Fibroblast of the aortic adventitia (primary cell): Measurements from ENCODE around the gene FRRS1L. TPM values are rescaled to one million over a fixed set of nuclear protein-coding genes. Genes with fewer than 3 reads are reported as not detected.

Source experiments
- DNase-seq: peaks from one replicate; pipeline ENCODE4 v3.0.0-alpha.2; 2010; ENCODE audit warnings: low read depth
- H3K4me3 ChIP-seq: 2 replicates; pipeline ENCODE4 v1.5.1; 2011; ENCODE audit warnings: low read depth, mild to moderate bottlenecking, control low read depth, low read length, moderate library complexity
- total RNA-seq: library from RNA; depleted of rRNA; stranded (reverse); fragments of >200 nt; gene quantifications from 2 replicates; pipeline ENCODE4 v1.2.3, GENCODE V29; 2012; ENCODE audit warnings: low replicate concordance
- TF ChIP-seq, protein P1 (sequence below): IDR thresholded peaks from 2 replicates; pipeline ENCODE4 v1.5.1; 2011; ENCODE audit warnings: mild to moderate bottlenecking, low read length, control low read depth, inconsistent platforms; ENCODE audit not compliant: insufficient read depth

Gene FRRS1L
- total RNA-seq, 1 donor = 0.18 TPM

DNA sequence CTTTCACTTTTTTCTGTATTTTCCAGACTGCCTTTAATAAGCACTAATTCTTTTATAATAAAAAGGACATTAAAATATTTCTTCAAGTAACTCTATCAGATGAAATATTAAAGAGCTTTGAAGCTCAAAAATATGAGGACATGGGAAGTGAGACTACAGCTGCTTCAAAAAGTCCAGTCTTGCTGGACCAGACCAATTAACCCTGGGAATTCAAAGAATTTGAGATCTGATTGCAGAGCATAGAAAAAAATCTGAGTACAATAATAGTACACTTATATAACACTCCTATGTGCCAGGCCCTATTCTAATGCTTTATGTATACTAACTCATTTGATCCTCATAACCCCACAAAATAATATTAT is 57.1 kb downstream of the FRRS1L start:
- H3K4me3 ChIP-seq = no peak overlapping the region
- peak; percentile 23 for DNase-seq
- TF ChIP-seq, protein P1, sequence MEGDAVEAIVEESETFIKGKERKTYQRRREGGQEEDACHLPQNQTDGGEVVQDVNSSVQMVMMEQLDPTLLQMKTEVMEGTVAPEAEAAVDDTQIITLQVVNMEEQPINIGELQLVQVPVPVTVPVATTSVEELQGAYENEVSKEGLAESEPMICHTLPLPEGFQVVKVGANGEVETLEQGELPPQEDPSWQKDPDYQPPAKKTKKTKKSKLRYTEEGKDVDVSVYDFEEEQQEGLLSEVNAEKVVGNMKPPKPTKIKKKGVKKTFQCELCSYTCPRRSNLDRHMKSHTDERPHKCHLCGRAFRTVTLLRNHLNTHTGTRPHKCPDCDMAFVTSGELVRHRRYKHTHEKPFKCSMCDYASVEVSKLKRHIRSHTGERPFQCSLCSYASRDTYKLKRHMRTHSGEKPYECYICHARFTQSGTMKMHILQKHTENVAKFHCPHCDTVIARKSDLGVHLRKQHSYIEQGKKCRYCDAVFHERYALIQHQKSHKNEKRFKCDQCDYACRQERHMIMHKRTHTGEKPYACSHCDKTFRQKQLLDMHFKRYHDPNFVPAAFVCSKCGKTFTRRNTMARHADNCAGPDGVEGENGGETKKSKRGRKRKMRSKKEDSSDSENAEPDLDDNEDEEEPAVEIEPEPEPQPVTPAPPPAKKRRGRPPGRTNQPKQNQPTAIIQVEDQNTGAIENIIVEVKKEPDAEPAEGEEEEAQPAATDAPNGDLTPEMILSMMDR = no peak

DNA sequence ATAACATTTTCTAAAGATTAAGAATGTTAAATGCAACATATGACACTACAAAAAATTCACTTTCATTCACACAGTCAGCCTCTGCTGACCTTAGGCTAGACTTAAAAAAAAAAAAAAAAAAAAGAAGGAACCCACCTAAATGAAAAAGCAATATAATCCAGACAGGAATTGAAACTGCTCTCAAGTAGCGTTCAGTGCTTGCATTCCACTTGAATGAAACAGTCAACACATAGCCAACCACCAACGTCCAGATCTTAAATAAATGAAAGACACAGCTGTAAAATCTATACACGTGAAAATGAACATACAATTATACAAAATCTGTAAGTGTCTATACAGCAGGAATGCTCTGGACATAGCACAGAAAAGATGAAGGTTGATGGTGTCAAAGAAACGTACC is 58.7 kb downstream of the FRRS1L start:
- TF ChIP-seq, protein P1 = no peak
- H3K4me3 ChIP-seq = no peak overlapping the region

DNA sequence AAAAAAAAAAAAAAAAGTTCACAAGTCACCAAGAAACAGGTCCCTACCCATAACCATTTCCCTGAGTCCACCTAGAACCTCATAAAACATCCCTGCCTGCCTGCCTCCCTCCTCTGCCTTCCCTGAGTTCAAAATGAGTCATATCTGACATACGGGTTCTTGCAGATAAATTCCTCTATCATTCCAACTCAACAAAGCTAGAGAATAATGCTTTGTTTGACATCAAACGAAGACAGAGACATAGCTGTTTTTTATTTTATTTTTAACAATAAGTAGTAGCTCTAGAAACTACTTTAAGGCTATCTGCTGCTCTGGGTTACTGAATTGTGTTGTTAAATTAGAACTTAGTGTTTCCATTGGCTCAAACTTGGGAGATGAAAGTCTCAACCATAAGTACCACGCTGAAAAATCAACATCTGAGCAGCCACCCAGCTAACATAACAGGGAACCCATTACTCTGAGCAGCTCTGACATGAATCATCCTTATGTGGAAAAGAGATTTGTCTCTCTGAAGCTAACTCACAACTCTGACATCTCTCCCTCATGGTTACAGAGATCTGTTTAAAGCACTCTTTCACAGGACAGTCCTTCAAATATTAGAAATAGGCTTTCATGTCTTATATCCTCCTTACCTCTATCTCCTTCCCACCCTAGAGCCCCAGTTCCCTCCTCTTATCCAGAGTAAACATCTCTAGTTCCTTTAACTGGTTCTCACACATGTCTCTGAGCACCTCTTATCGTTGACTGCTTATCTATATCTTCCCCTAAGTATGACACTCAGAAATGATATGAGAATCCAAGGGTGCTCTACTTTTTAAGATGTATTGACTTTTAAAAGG is 59.4 kb downstream of the FRRS1L start:
- DNase-seq = peak; percentile 72

More for the DNA sequence above, 58.7 kb downstream of the FRRS1L start:
- DNase-seq = peak; percentile 47

DNA sequence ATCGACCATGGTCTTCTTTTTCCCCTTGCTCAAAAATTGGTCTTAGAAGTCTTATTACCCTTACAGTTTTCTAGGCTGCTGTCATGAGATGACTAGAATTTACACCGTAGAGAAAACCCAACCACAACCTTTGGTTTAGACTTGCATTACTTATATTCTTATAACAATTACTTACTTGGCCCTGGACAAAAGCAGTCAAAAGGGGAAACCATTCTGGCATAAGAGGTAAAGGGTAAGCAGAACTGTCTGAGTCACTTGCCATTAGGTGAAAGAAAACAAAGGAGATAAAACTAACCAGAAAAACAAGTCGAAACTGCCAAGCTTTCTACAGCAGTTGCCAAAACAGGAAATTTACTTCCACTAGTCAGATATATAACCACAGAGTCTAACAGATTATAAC is 65.2 kb downstream of the FRRS1L start:
- no peak overlapping the region for H3K4me3 ChIP-seq
- TF ChIP-seq, protein P1 = no peak
- DNase-seq = peak; percentile 93

More for the DNA sequence above, 59.4 kb downstream of the FRRS1L start:
- TF ChIP-seq, protein P1 = no peak
- H3K4me3 ChIP-seq = peak overlapping the region; percentile 14

DNA sequence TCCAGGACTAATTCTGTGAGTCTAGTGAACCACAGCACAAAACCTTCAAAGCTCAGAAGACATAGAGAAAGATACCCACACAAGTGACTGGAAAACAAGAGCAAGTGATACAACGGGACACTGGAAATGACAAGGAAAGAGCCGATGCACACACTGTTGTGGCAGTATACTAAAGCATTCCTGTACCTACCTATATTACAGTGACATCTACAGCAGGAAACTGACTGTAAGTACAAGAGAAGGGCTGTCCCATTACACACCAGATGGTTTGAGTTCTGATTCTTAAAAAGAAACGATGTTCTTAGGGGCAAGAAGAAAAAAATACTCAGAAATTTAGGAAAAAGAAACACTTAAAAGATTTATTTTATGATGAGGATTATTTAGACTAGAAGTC is 65.8 kb downstream of the FRRS1L start:
- peak; percentile 12 for DNase-seq
- TF ChIP-seq, protein P1 = no peak

DNA sequence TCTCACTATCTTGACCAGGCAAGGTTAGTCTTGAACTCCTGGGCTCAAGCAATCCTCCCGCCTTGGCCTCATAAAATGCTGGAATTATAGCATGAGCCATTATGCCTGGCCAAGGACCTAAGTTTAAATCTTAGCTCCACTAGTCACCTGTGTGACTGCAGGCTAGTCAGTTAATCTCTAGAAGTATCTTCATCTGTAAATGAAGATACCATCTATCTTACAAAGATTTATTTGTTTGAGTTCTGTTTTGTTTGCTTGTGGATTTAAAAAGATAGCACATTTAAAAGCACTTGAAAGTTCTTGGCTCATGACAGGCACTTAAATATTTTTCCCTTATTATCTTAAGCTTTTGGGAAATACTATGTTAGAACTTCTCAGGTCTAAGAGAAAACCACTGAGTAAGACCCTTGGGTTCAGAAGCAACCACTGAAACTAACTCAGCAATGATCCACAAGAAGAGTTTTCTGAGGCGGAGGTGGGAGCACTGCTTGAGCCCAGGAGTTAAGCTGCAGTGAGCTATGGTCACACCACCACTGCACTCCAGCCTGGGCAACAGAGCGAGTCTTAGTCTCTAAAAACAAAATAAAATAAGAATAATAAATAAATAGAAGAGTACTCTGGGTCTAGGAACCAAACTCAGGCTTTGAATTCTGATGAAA is 66.4 kb downstream of the FRRS1L start:
- TF ChIP-seq, protein P1 = no peak
- DNase-seq = no peak
- H3K4me3 ChIP-seq = no peak overlapping the region

More for the DNA sequence above, 65.8 kb downstream of the FRRS1L start:
- H3K4me3 ChIP-seq = no peak overlapping the region
